Kidney (tissue), 14 donors: Measurements from ENCODE around the gene SCARF1. TPM values are rescaled to one million over a fixed set of nuclear protein-coding genes. Genes with fewer than 3 reads are reported as not detected.

Experiments used
- DNase-seq, 5 donors: peaks; one replicate each; pipeline ENCODE4 v3.0.0-alpha.2; 2013 to 2020
- FAIRE-seq: peaks from 2 replicates; lab custom pipeline; 2012; peaks lifted over from hg19 to GRCh38; lab: Jason Lieb, UNC
- H3K27ac ChIP-seq, 2 donors: one replicate each; pipeline ENCODE4 v1.7.0; 2013; ENCODE audit warnings: low read depth in 2 of 2, low read length in 2 of 2, inconsistent platforms in 1 of 2
- H3K27me3 ChIP-seq: one replicate; pipeline ENCODE4 v1.7.1; 2013; ENCODE audit warnings: low read length, inconsistent platforms; ENCODE audit not compliant: control insufficient read depth, insufficient read depth
- H3K36me3 ChIP-seq, 3 donors: one replicate each; pipeline versions ENCODE4 v1.7.0 to v1.7.1; 2013; ENCODE audit warnings: low read length in 3 of 3, control low read depth in 1 of 3, inconsistent platforms in 1 of 3; ENCODE audit not compliant: insufficient read depth in 3 of 3, control insufficient read depth in 2 of 3
- H3K4me1 ChIP-seq, 3 donors: one replicate each; pipeline versions ENCODE4 v1.7.0 to v1.7.1; 2013; ENCODE audit warnings: low read length in 3 of 3, inconsistent platforms in 1 of 3, low read depth in 1 of 3; ENCODE audit not compliant: control insufficient read depth in 2 of 3, insufficient read depth in 2 of 3
- H3K4me3 ChIP-seq, 3 donors: one replicate each; pipeline versions ENCODE4 v1.7.0 to v1.8.1; 2013; ENCODE audit warnings: low read length in 3 of 3, control low read depth in 1 of 3, inconsistent platforms in 1 of 3
- H3K9ac ChIP-seq, 3 donors: one replicate each; pipeline versions ENCODE4 v1.7.0 to v1.7.1; 2013; ENCODE audit warnings: low read length in 3 of 3, control low read depth in 1 of 3, inconsistent platforms in 1 of 3
- H3K9me3 ChIP-seq, 3 donors: one replicate each; pipeline versions ENCODE4 v1.7.0 to v1.7.1; 2013; ENCODE audit warnings: low read length in 3 of 3, control low read depth in 1 of 3, inconsistent platforms in 1 of 3; ENCODE audit not compliant: control insufficient read depth in 2 of 3, insufficient read depth in 1 of 3
- intact Hi-C: fragments of 100-400 bp; cut with DNase I; formaldehyde crosslinking; loops from one replicate; pipeline ENCODE4 v1.11.1; 2022
- polyA plus RNA-seq: library from polyadenylated mRNA; stranded (reverse); fragments of 350-450 nt; fragmentation: Illumina TruSeq; extraction: RNeasy Lipid Tissue Mini Kit (QIAGEN cat#74804); gene quantifications from one replicate; pipeline ENCODE4 v1.2.3, GENCODE V29; 2014; ENCODE audit warnings: low read depth, low replicate concordance; ENCODE audit not compliant: insufficient read depth
- total RNA-seq: library from RNA; stranded (reverse); fragmentation: NEBNext Ultra II Directional; extraction: Animal tissue kit (Norgen Biotek cat#: 25700); gene quantifications from one replicate; pipeline ENCODE4 v1.2.1, GENCODE V29; 2021
- TF ChIP-seq, protein P1 (sequence below): IDR thresholded peaks from 3 replicates; pipeline ENCODE4 v1.5.1; 2012; ENCODE audit warnings: mild to moderate bottlenecking, moderate library complexity, borderline replicate concordance; ENCODE audit not compliant: insufficient read depth; ENCODE audit errors: extremely low read depth
- donor health status: control.
- donor health status: control.
- donor health status: control.
- donor health status: control.
- donor health status: control.
- donor health status: DM: yes; HTN: yes; CAD: no.
- donor health status: Normal renal cell carcinoma (clear cell type).

The SCARF1 gene
- total and polyA plus RNA-seq, 2 donors from 2014 or later: 7.0 to 20.1 TPM

DNA sequence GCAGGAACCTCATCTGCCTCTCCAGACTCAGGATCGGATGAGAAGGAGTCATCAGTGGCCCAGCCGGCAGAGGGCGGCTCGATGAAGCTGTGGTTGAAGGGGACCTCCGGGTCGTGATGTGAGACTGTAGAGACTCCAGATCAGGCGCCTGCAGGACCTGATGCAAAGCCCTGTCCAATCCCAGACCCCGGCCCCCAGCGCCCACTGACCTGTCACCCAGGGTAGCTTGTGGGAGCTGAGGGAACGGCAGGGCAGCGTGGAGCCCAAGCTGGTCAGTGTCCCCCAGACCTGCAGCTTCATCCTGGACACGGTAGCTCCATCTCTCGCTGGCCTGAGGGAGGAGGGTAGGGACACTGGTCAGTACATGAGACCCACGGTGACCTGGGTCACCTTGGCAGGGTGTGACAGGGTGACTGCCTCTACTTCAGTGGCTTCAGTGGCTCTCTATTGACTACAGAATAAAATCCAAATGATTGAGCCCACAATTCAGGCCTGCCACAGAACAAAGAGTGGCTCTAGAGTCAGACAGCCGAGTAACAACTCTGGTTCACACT, 8.7 kb downstream of the SCARF1 start:
- Histone ChIP-seq H3K27ac (no peak overlapping the region), H3K9ac (no peak overlapping the region), H3K9me3 (no peaks in the 10 kb centered on the region), H3K36me3 (peaks cover 0 to 12% (median 4%) of the 10 kb centered on the region in 3 donors), H3K27me3 (no peaks in the 10 kb centered on the region), H3K4me3 (no peak overlapping the region), H3K4me1 (peaks cover 0 to 3% (median 0%) of the 10 kb centered on the region in 3 donors)
- TF ChIP-seq, protein P1, sequence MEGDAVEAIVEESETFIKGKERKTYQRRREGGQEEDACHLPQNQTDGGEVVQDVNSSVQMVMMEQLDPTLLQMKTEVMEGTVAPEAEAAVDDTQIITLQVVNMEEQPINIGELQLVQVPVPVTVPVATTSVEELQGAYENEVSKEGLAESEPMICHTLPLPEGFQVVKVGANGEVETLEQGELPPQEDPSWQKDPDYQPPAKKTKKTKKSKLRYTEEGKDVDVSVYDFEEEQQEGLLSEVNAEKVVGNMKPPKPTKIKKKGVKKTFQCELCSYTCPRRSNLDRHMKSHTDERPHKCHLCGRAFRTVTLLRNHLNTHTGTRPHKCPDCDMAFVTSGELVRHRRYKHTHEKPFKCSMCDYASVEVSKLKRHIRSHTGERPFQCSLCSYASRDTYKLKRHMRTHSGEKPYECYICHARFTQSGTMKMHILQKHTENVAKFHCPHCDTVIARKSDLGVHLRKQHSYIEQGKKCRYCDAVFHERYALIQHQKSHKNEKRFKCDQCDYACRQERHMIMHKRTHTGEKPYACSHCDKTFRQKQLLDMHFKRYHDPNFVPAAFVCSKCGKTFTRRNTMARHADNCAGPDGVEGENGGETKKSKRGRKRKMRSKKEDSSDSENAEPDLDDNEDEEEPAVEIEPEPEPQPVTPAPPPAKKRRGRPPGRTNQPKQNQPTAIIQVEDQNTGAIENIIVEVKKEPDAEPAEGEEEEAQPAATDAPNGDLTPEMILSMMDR: no peak
- DNase-seq (no peak), FAIRE-seq (no peak)
- intact Hi-C loops: loop anchor here (10.0 kb wide), 1 partner anchor 62 kb away; no protein-coding TSS in a partner anchor

DNA sequence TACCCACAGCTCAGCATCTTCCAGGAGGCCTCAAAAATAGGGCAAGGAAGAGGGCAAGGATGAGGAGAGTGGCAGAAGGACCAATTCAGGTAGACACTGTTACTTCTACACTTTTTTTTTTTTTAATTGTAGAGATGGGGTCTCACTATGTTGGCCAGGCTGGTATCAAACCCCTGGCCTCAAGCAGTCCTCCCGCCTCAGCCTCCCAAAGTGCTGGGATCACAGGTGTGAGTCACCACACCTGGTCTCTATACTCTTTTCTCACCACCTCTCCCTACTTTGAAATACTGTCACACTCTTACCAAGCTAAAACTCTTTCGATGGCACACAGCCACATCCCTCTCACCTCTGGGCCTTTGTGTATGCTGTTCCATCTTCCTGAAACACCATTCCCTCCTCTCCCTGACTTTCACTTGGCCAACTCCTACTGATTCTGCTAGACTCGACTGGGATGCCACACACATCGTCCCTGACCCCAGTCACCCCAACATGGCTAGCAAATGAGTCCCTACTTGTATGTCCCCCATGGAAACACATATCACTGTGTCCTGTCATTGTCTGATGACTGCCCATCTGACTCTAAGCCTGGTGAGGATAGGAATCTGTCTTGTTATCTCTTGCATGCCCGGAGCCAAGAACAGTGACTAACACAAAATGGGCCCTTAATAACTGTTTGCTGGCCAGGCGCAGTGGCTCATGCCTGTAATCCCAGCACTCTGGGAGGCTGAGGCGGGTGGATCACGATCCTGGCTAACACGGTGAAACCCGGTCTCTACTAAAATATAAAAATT, 9.7 kb downstream of the SCARF1 start:
- Histone ChIP-seq H3K4me1 (peaks cover 0 to 3% (median 0%) of the 10 kb centered on the region in 3 donors), H3K9me3 (no peaks in the 10 kb centered on the region), H3K9ac (no peak overlapping the region), H3K27me3 (no peaks in the 10 kb centered on the region), H3K36me3 (peaks cover 0 to 12% (median 4%) of the 10 kb centered on the region in 3 donors), H3K27ac (no peak overlapping the region), H3K4me3 (no peak overlapping the region)
- FAIRE-seq (no peak), DNase-seq (no peak)
- intact Hi-C loops: loop anchor here (10.0 kb wide), 1 partner anchor 61 kb away; no protein-coding TSS in a partner anchor
- TF ChIP-seq, protein P1: no peak

DNA sequence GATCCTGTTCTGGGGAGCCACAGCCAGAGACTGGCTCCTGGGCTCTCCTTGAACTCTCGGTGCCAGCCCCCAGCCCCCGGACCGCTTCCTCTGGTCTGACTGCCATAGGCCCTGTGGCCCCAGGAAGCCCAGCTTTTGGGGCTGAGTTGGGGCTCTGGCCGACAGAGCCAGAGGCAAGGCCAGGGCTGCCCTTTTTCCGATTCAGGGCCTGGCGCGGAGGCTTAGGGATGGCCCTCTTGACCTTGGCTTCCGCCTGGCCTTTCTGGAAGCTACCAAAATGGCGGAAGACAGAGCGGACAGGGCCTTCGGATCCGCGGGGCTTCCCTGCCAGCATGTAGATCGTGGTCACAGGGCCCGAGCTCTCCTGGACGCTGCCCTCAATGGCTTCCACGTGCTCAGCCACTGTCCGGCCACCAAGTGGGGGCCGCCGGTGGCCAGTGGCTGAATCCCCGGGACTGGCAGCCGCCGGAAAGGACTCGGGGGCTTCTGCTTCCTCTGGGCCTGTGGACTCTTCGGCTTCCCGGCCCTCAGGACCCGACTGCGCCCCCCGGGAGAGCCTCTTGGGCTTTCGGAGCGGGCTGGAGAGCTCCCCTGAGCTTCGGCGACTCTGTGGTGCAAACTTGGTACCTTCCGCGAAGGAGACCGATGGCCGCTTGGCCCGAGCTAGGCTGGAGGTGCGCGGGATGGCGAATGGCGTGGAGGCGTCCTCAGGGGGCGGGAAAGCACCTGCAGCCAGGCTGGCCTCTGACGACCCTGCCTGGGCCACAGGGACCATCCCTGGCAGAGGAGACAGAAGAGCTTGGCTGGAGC, 10.5 kb downstream of the SCARF1 start:
- intact Hi-C loops: loop anchor here (10.0 kb wide), 1 partner anchor 60 kb away; no protein-coding TSS in a partner anchor
- TF ChIP-seq, protein P1: no peak
- Histone ChIP-seq H3K27me3 (no peaks in the 10 kb centered on the region), H3K9ac (no peak overlapping the region), H3K4me3 (no peak overlapping the region), H3K27ac (no peak overlapping the region), H3K36me3 (peaks cover 0 to 12% (median 4%) of the 10 kb centered on the region in 3 donors), H3K4me1 (peaks cover 0 to 3% (median 0%) of the 10 kb centered on the region in 3 donors), H3K9me3 (no peaks in the 10 kb centered on the region)
- FAIRE-seq: no peak
- DNase-seq: no peak
